NCI-H146 (cell line): ENCODE measurements around the gene CPLX4.
"Not testable (repeated sequence)": the region's sequence is repeated elsewhere in the genome, so short reads cannot be mapped to it uniquely, and the experiment has no call there.

Source experiments
- DNase-seq: peaks from one replicate; lab custom pipeline; 2025; lab: John Stamatoyannopoulos, UW

CPLX4 gene

DNA sequence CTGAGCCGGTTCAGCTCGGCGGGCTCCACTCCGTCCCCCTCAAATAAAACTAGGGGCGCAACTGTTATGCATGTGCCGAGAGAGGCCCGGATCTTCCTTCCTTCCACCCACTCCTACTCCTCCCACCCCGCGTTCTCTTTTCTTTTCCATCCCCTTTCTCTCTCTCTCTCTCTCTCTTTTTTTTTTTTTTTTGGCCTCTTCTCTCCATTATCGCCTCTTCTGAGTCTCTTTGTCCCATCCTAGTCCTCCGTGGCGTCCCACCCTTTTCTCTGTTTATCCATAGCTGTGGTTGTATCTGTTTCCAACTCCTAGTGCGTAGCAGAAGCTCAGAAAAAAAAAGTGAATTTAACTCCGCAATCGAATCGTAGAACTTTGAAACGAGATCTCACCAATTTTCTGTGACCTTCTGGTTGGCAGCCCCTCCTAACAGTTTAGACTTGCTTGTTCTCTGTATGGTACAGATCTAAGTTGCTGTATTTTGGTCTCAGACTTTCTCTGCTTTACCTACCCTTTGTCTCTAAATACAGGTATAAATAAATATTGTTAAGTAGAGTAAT, 48.8 kb downstream of the CPLX4 start:
- DNase-seq, result no peak

DNA sequence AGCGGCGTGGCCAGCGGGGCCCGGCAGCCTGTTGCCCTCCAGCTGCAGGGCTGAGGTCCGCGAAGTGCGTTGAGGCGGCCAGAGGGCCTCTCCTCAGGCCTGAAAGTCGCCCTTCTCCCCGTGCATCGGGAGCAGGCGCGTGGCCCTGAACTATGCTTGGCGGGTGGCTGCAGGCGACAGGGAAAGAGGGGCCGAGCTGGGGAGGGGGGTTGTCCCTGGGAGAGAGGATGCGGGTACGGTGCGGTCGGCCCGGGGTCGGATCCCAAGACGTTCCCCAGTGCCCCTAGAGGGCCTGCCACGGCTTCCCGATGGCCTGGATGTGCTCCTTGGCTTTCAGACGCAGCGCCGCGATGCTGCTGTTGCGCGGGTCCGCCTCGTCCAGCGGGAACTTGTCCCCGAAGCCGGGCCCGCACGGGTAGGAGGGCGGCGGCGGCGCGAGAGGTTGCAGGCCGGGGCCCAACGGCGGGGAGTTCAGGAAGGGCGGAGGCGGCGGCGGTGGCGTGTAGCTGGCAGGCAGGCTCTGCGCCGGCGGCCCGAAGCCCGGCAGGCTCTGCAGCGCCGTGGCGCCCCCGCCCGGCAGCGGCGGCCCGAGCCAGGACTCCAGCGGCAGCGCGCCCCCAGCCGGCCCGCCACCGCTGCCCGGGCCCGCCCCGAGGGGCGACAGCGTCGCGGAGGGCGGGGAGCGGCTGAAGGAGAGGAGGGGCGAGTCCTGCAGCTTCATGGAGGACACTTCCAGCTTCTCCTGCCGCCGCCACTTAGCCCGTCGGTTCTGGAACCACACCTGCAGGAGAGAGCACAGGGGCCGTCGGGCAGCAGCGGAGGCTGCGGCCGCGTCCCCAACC, 49.5 kb downstream of the CPLX4 start:
- DNase-seq, result peak; percentile 82

DNA sequence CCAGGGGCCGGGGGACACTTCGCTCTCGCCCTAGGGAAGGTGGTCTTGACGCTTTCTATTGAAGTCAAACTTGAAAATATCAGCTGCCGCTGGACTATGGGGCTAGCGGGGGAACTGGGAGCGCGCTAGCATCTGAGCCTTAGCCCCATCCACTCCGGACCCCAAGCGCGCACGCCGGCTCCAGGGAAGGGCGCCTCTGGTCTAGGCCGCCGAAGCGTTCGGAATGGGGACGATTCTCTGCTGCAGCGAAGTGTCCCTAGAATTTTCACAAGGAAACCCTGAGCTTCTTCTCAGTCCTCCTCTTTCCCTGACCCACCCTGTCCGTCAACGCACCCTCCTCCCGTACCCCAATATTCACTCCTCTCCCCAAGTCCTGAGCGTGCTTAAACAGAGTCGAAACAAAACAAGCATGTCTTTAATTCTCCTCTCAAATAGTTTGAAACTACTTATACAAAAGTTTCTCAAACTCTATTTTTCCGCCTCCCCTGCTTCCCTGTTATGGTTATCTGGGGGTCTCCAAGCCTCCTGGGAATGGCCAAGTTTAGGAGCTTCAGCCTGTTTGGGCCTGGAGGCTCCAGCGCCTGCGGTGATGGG, 50.2 kb downstream of the CPLX4 start:
- no peak for DNase-seq

DNA sequence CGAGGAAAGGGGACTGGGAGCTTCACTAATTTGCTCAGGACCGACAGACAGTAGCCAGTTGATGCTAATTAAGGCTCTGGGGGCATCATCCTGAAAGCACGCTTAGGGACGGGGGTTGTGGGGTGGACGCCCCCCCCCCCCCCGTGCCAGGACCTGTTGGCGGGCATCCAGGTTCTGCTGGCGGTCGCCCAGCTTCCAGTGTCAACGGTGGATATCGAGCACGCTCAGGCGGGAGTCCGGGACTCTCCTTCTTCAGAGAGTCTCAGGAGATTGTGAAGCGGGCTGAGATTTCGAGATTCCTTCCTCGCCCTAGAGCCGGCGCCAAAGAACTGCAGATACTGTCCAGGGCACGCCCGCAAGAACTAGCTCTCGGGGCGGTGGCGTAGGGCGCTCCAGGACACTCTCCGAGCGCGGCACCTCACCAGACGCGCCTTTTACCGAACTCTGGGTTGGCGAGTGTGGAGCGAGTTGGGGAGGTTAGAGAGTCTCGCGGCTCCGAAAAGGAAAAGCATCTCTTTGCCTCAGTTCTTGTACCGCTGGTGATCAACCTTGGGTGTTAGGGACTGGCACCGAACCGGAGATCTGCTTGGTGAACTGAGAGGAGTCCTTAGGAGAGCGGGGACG, 50.8 kb downstream of the CPLX4 start:
- DNase-seq, result peak; percentile 20

DNA sequence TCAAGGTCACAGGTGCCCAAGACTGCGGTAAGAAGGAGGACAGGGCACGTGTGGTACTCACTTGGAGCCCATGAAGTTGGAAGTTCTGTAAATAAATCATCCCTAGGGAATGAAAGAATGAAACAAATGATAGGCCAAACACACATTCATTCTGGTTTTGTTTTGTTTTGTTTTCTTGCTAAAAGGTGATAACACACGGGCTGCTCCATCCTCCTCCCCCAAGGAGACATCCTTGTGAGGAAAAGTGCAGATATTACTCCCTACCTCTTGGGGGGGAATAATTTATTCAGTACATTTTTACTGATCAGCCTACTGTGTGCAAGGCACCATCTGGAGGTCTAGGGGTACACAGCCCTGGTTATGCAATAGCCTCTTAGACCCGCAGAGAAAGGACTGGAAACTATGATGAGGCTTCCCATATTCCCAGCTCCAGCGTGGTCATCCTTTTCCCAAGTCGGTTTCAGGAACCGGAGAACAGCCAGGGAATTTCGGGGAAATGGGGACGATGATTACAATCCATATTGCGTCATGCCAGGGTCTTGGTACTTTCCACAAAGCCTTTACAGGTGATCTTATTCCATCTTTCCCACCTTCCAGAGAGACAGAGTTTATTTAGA, 51.5 kb downstream of the CPLX4 start:
- no peak for DNase-seq

DNA sequence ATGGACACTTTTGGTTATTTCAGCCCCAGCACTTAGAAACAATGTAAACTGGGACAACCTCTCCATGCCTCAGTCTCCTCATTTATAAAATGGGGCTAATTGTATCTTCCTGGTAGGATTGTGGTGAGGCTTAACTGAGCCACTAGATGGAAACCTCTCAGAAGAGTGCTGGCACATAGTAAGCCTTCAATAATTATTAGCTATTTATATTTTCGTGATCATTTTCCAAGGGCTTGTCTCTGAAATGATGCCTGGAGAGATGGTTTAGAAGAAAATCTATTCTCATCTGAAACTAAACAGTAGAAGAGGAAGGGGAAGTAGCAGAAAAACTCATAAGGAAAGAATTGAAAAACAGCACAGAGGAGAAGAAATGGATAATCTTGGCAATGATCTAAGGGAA, 52.0 kb downstream of the CPLX4 start:
- no peak for DNase-seq

DNA sequence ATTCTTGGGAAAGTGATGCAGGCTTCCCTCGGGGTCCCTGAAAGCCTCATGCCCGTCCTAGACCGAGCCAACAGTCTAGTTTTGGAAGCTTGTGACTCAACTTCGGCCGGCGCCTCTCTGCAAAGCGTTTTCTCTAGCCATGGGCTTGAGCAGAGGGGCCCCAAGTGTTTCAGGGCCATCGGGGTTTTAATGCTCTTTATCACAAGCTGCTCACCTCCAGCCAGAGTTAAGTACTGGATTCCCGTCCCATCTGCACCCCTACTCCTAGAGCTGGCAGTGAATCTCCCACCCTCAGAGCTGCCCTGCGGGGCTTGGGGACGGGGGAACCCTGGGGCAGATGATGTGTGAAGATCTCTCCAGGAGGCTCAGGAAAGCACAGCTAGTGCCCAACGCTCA, 52.5 kb downstream of the CPLX4 start:
- DNase-seq, result no peak

DNA sequence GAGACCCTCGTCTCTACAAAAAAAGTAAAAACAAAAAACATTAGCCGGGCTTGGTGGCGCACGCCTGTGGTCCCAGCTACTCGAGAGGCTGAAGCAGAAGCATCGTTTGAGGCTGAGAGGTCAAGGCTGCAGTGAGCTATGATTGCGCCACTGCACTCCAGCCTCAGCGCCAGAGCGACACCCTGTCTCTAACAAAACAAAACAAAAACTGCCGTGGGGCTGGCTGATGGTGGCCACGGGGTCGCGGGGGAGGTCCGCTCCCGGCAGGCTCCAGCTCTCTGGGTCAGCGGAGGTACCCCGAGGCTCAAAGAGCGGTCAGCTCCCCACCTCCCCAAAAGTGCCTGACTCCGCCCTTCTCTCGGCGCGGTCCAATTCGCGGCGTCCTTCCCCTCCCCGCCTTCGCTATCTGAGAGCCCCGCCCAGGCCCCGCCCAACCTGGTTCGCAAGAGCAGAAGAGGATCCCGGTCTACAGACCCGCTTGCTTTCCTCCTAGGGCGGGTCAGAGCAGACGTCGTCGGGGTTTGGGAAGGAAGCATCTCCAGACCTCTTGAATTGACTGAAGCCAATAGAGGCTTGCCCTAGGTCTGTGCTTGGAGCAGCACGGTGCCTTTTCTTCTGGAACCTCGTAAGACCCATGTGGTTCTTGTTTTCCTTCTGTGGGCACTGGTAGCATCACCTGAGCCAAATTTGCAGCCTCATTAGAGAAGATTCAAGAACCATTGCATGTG, 53.0 kb downstream of the CPLX4 start:
- peak; percentile 67 for DNase-seq

DNA sequence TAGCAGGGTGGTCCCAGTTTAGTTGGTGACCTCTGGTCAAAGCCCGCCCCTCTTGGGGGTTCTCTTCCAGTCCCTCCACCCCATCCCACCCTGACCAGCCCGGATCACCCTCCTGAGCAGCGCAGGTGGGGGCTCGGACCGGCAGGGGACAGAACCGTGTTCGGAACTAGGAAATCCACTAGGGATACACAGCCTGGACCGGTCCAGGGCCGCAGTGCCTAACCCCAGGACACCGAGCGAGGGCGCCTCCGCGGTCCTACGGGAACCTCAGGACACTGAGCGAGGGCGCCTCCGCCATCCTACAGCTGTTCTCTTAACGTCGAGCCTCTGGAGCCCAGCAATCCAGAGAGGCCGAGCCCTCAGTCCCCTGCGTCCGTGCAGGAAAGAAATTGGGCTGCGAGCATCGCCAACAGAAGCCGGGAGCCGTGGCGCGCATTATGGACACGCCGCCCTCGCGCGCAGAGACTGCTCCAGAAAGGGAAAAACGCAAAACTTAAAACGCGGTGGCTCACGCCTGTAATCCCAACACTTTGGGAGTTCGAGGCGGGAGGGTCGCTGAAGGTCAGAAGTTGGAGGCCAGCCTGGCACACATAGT, 53.7 kb downstream of the CPLX4 start:
- peak; percentile 18 for DNase-seq

DNA sequence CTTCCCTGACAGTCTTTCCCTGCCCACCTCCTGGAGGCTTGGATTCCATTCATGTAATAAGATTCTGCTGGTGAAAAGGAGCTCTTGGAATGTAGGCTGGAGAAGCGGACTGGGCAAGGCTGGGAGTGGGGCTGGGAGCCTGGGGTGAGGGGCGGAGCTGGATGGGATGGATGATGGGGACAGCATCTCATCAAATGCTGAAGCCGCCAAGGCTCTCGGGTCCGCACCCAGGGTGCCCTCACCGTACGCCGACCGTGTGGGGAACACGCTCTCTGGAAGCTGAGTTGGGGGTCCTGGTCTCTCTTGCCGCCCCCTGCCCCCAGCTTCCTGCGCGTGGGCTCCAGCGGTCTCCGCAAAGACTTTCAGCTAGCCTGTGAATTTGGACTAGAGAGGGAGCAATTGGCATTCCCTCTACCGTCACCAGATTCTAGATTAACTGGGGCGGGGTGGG, 54.3 kb downstream of the CPLX4 start:
- no peak for DNase-seq

DNA sequence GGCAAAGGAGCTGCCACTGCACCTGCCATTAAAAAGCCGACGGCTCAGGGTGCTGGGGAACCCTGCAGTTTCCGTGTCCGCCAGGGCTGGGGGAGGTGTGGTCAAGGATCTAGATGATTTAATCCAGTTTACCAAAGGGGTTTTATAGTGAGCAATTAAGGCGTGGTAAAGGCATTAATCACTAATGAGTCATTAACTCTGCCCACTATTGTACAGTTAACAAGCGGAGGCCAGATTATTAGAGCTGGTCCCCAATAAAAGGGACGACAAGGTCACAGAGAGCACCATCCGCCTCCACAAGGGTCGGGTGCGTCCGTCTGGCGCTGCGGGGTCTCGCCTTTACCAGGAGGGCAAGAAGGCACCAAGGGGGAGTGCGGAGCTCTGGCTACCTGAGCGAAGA, 54.8 kb downstream of the CPLX4 start:
- DNase-seq, result no peak

DNA sequence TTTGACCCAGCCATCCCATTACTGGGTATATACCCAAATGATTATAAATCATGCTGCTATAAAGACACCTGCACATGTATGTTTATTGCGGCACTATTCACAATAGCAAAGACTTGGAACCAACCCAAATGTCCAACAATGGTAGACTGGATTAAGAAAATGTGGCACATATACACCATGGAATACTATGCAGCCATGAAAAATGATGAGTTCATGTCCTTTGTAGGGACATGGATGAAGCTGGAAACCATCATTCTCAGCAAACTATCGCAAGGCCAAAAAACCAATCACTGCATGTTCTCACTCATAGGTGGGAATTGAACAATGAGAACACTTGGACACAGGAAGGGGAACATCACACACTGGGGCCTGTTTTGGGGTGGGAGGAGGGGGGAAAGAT, 56.2 kb downstream of the CPLX4 start:
- not testable (repeated sequence) for DNase-seq

DNA sequence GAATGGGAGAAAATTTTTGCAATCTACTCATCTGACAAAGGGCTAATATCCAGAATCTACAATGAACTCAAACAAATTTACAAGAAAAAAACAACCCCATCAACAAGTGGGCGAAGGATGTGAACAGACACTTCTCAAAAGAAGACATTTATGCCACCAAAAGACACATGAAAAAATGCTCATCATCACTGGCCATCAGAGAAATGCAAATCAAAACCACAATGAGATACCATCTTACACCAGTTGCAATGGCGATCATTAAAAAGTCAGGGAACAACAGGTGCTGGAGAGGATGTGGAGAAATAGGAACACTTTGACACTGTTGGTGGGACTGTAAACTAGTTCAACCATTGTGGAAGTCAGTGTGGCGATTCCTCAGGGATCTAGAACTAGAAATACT, 56.6 kb downstream of the CPLX4 start:
- not testable (repeated sequence) for DNase-seq

DNA sequence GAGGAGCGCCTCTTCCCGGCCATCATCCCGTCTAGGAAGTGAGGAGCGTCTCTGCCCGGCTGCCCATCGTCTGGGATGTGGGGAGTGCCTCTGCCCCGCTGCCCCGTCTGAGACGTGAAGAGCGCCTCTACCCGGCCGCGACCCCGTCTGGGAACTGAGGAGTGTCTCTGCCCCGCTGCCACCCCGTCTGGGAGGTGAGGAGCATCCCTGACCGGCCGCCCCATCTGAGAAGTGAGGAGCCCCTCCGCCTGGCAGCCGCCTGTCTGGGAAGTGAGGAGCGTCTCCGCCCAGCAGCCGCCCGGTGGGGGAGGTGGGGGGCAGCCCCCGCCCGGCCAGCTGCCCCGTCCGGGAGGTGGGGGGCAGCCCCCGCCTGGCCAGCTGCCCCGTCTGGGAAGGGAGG, 63.0 kb downstream of the CPLX4 start:
- DNase-seq, result not testable (repeated sequence)

DNA sequence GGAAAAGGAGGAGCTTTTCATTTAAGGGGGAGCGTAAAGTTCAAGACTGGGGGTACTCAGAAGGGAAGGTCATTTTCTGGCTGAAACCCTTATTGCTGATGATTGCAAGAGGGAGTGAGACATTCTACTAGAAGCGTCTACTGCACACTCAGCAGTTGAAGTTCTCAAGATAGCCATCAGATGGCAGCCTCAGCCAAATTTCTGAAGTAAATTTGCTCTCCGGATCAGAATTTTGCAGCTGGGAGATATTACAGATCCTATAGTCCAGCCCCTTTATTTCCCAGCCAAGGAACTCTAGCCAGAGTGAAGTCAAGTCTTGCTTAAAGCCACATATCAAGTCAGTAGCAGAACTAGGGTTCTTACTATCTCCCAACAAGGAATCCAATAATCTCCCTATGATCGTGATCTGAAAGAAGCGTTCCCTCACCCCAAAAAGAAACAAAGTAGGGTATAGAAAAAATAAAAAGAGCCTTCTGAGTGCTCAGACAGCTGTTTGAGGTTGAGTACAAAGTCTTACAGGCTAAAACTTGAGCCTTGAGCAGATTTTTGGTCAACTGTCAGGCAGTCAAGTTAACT, 69.2 kb downstream of the CPLX4 start:
- DNase-seq, result peak; percentile 88

DNA sequence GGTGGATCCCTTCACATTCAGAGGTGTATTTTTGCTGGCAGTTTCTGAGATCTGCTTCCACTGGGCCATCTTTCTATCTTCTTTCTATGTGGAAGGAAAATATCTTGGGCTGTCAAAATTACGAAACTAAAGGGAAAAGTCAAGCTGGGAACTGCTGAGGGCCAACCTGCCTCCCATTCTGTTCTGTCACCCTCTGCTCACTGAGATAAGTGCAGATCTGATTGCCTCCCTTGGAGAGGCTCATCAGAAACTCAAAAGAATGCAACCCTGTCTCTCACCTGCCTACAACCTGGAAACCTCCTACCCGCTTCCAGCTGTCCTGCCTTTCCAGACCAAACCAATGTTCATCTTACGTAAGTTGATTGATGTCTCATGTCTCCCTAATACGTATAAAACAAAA, 71.7 kb downstream of the CPLX4 start:
- peak; percentile 50 for DNase-seq
